ENCODE measurements around the gene TSSC4.

The TSSC4 gene

DNA sequence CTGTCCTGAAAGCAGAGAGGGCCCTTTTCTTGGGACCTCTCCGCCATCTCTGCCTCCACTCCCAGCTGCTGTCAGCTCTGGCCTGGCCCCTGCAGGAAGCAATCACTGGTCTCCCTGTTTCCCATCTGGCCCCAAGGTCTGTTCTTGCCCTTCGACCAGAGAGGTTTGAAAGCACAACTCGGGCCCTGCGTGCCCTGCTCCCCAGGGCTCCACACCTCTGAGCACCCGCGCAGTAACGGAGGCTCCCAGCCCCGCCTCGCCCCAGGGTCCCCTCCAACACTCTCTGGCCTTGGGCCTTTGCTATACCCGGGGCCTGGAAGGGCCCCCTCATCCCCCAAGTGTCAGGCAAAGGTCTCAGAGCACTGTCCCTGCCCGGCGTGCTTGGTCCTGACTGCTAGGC lies 31.2 kb upstream of the TSSC4 start:
- no peak overlapping the region for H3K4me3 ChIP-seq (replicated peaks; ENCODE audit: insufficient read depth, low read length)
- TF ChIP-seq, protein P1, sequence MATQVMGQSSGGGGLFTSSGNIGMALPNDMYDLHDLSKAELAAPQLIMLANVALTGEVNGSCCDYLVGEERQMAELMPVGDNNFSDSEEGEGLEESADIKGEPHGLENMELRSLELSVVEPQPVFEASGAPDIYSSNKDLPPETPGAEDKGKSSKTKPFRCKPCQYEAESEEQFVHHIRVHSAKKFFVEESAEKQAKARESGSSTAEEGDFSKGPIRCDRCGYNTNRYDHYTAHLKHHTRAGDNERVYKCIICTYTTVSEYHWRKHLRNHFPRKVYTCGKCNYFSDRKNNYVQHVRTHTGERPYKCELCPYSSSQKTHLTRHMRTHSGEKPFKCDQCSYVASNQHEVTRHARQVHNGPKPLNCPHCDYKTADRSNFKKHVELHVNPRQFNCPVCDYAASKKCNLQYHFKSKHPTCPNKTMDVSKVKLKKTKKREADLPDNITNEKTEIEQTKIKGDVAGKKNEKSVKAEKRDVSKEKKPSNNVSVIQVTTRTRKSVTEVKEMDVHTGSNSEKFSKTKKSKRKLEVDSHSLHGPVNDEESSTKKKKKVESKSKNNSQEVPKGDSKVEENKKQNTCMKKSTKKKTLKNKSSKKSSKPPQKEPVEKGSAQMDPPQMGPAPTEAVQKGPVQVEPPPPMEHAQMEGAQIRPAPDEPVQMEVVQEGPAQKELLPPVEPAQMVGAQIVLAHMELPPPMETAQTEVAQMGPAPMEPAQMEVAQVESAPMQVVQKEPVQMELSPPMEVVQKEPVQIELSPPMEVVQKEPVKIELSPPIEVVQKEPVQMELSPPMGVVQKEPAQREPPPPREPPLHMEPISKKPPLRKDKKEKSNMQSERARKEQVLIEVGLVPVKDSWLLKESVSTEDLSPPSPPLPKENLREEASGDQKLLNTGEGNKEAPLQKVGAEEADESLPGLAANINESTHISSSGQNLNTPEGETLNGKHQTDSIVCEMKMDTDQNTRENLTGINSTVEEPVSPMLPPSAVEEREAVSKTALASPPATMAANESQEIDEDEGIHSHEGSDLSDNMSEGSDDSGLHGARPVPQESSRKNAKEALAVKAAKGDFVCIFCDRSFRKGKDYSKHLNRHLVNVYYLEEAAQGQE (IDR thresholded peaks at IDR 0.05; ENCODE audit: insufficient replicate concordance, low read depth): no peak
- no peak for TF ChIP-seq POLR2AphosphoS5 (IDR thresholded peaks at IDR 0.05; ENCODE audit: low read depth)
- TF ChIP-seq, protein P2, sequence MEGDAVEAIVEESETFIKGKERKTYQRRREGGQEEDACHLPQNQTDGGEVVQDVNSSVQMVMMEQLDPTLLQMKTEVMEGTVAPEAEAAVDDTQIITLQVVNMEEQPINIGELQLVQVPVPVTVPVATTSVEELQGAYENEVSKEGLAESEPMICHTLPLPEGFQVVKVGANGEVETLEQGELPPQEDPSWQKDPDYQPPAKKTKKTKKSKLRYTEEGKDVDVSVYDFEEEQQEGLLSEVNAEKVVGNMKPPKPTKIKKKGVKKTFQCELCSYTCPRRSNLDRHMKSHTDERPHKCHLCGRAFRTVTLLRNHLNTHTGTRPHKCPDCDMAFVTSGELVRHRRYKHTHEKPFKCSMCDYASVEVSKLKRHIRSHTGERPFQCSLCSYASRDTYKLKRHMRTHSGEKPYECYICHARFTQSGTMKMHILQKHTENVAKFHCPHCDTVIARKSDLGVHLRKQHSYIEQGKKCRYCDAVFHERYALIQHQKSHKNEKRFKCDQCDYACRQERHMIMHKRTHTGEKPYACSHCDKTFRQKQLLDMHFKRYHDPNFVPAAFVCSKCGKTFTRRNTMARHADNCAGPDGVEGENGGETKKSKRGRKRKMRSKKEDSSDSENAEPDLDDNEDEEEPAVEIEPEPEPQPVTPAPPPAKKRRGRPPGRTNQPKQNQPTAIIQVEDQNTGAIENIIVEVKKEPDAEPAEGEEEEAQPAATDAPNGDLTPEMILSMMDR (IDR thresholded peaks at IDR 0.05; ENCODE audit: insufficient read depth, low read length): no peak
- TF ChIP-seq GABPA (IDR thresholded peaks at IDR 0.05; ENCODE audit: low read depth): no peak
- TF ChIP-seq SPI1 (IDR thresholded peaks at IDR 0.05; ENCODE audit: borderline replicate concordance, low read depth): no peak
- no peak overlapping the region for H3K27ac ChIP-seq (replicated peaks)
- no peak for DNase-seq (ENCODE audit: low read depth in 1 of 2, low spot score in 1 of 2)
- H3K27me3 ChIP-seq (ENCODE audit: insufficient read depth, poor library complexity, severe bottlenecking): peaks cover 11% of the 10 kb centered on the region

DNA sequence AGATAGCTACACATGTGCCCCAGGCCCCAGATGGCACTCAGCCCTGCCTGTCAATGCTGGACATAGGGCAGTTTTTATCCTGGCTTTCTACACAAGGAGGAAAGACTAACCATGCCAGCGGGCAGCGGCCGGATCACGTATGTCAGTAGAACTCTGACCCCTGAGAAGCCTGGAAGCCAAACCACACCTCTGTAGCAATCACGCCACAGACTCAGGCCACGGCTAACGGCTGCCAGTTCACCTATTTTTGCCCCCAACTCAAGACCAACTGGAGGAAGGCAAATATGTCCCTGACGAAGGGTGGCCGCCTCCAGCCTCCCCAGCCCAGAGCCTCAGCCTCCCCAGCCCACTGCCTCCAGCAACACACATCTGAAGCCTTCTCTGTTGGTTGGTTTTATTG lies 30.7 kb upstream of the TSSC4 start:
- H3K27me3 ChIP-seq (ENCODE audit: insufficient read depth, poor library complexity, severe bottlenecking): peaks cover 8% of the 10 kb centered on the region
- TF ChIP-seq POLR2AphosphoS5 (IDR thresholded peaks at IDR 0.05; ENCODE audit: low read depth): no peak
- no peak for TF ChIP-seq SPI1 (IDR thresholded peaks at IDR 0.05; ENCODE audit: borderline replicate concordance, low read depth)
- TF ChIP-seq, protein P1 (IDR thresholded peaks at IDR 0.05; ENCODE audit: insufficient replicate concordance, low read depth): no peak
- TF ChIP-seq GABPA (IDR thresholded peaks at IDR 0.05; ENCODE audit: low read depth): no peak
- TF ChIP-seq, protein P2 (IDR thresholded peaks at IDR 0.05; ENCODE audit: insufficient read depth, low read length): no peak
- DNase-seq (ENCODE audit: low read depth in 1 of 2, low spot score in 1 of 2): no peak

DNA sequence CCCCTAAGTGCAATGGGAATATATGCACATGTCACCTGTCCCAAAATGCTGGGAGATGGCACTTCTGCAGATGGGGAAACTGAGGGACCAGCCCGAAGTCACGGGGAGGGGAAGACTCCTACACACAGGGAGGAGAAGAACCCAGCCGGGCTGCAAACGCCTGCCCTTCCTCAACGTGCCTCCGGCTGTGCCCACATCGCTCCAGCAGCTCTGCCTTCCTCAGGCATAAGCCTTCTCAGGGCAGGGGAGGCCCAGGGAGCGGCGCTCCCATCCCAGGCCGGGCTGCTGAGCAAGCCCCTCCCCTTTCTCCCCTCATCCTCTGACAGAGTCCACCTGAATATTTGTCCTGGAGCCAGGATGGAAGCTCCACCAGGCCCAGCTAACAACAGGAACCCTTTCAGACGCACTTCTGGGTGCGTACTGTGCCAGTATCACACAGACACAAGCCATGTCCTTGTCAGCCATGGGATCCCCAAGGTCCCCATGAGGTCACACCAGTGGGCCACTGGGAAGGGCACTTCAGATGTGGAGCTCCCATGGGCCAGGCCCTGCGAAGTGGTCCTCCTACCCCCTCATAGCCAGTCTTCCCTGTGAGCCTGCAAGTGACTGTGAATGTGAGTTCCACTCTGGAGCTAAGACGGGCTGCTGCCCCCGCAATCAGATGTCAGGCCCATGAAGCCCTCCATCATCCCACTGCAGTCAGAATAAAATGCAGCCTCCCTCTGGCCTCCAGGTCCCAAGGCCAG lies 25.9 kb upstream of the TSSC4 start:
- DNase-seq (ENCODE audit: low read depth in 1 of 2, low spot score in 1 of 2): no peak
- Histone ChIP-seq H3K27ac (replicated peaks) (no peak overlapping the region), H3K4me3 (replicated peaks; ENCODE audit: insufficient read depth, low read length) (no peak overlapping the region), H3K27me3 (ENCODE audit: insufficient read depth, poor library complexity, severe bottlenecking) (peaks cover 2% of the 10 kb centered on the region)
- TF ChIP-seq, protein P1 (IDR thresholded peaks at IDR 0.05; ENCODE audit: insufficient replicate concordance, low read depth): no peak

More for the DNA sequence above, 30.7 kb upstream of the TSSC4 start:
- no peak overlapping the region for H3K4me3 ChIP-seq (replicated peaks; ENCODE audit: insufficient read depth, low read length)
- no peak overlapping the region for H3K27ac ChIP-seq (replicated peaks)

All from HL-60 (cell line).